K562 (cell line): ENCODE measurements around the gene EEA1. TPM values are rescaled to one million over a fixed set of nuclear protein-coding genes. Genes with fewer than 3 reads are reported as not detected.

Source experiments
- ATAC-seq: fragments of 200-7000 bp; cut with Tn5 transposase; 3 replicates; pipeline ENCODE4 v1.9.1; 2020; ENCODE audit warnings: moderate library complexity
- BruUV-seq: library from RNA; stranded (reverse); fragments of 400-500 nt; replicated peaks from 2 replicates; lab custom pipeline; 2021; lab: Mats Ljungman, UMichigan
- CTCF ChIA-PET: fragments of 300-600 bp; formaldehyde crosslinking; extraction: SDS; loops from one replicate; lab custom pipeline; 2021; ENCODE audit warnings: low intra/inter-chr PET ratio; lab: Yijun Ruan, JAX
- POLR2A ChIA-PET: fragments of 300-600, 350-650 bp; sonication (Branson Sonifier 250); formaldehyde crosslinking; extraction: SDS; loops from one replicate; lab custom pipeline; 2021; ENCODE audit warnings: antibody characterized with exemption, inconsistent platforms; lab: Yijun Ruan, JAX
- DNase-seq, 4 experiments: peaks; one replicate each; pipeline versions ENCODE4 v3.0.0 to v3.0.0-alpha.2; 2011 to 2018; ENCODE audit warnings: low spot score in 3 of 4, mixed read lengths in 3 of 4; ENCODE audit errors: extremely low read depth in 1 of 4
- FAIRE-seq: peaks from 2 replicates; lab custom pipeline; 2011; peaks lifted over from hg19 to GRCh38; lab: Jason Lieb, UNC
- H2AFZ ChIP-seq: 2 replicates; pipeline ENCODE4 v1.6.0; 2011; ENCODE audit warnings: low read depth, low read length, control low read depth, inconsistent platforms
- H3K27ac ChIP-seq: fragments of 200-600 bp; 3 replicates; pipeline ENCODE4 v1.8.0; 2011; ENCODE audit warnings: low read depth, mild to moderate bottlenecking, control low read depth, inconsistent platforms, low read length, moderate library complexity, mixed read lengths; ENCODE audit errors: extremely low read depth
- H3K27me3 ChIP-seq, 2 experiments: fragments of 300-600 bp in 1 of 2; 2 replicates in 1 of 2; 3 replicates in 1 of 2; pipeline versions ENCODE4 v1.6.0 to v1.8.0; 2011; ENCODE audit warnings: inconsistent platforms in 2 of 2, low read length in 2 of 2, mild to moderate bottlenecking in 1 of 2, mixed read lengths in 1 of 2, moderate library complexity in 1 of 2; ENCODE audit not compliant: control insufficient read depth in 2 of 2, insufficient read depth in 2 of 2
- H3K36me3 ChIP-seq: fragments of 300-600 bp; 3 replicates; pipeline ENCODE4 v1.8.0; 2011; ENCODE audit warnings: mild to moderate bottlenecking, low read length, inconsistent platforms; ENCODE audit not compliant: control insufficient read depth, insufficient read depth
- H3K4me1 ChIP-seq, 2 experiments: fragments of 200-600 bp in 1 of 2; replicated peaks in 1 of 2; 2 replicates in 1 of 2; 3 replicates in 1 of 2; pipeline versions ENCODE4 v1.5.1 to v1.8.0; 2011; ENCODE audit warnings: inconsistent platforms in 2 of 2, low read length in 2 of 2, mild to moderate bottlenecking in 1 of 2, mixed read lengths in 1 of 2, moderate library complexity in 1 of 2; ENCODE audit not compliant: control insufficient read depth in 2 of 2, insufficient read depth in 2 of 2
- H3K4me2 ChIP-seq: 2 replicates; pipeline ENCODE4 v1.6.1; 2011; ENCODE audit warnings: low read length, control low read depth, inconsistent platforms, mixed read lengths; ENCODE audit not compliant: insufficient read depth
- H3K4me3 ChIP-seq: fragments of 200-600 bp; sonication (generic), shearing (Covaris generic); 2 replicates; pipeline ENCODE4 v1.5.1; 2016; ENCODE audit warnings: control low read depth, inconsistent platforms
- H3K79me2 ChIP-seq: fragments of 200-600 bp; 3 replicates; pipeline ENCODE4 v1.8.0; 2011; ENCODE audit warnings: low read length, inconsistent platforms; ENCODE audit not compliant: control insufficient read depth, insufficient read depth
- H3K9ac ChIP-seq, 2 experiments: 2 replicates each; pipeline versions ENCODE4 v1.6.0 to v1.6.1; 2011; ENCODE audit warnings: low read depth in 2 of 2, low read length in 2 of 2, control low read depth in 1 of 2, inconsistent platforms in 1 of 2, mild to moderate bottlenecking in 1 of 2, mixed read lengths in 1 of 2; ENCODE audit not compliant: insufficient read depth in 1 of 2
- H3K9me1 ChIP-seq: one replicate; pipeline ENCODE4 v1.6.0; 2011; ENCODE audit warnings: inconsistent platforms, mild to moderate bottlenecking, low read length, moderate library complexity; ENCODE audit not compliant: control insufficient read depth, insufficient read depth
- H3K9me3 ChIP-seq: replicated peaks from 2 replicates; pipeline ENCODE4 v1.5.1; 2011; ENCODE audit warnings: low read depth, low read length, inconsistent platforms; ENCODE audit not compliant: control insufficient read depth, insufficient read depth
- H4K20me1 ChIP-seq: replicated peaks from 2 replicates; pipeline ENCODE4 v1.6.1; 2011; ENCODE audit warnings: low read length, inconsistent platforms, mixed read lengths; ENCODE audit not compliant: control insufficient read depth, insufficient read depth
- FOXP1 ChIP-seq: sonication (generic); formaldehyde crosslinking; IDR thresholded peaks from 2 replicates; pipeline ENCODE4 v1.8.0; 2022; ENCODE audit warnings: mild to moderate bottlenecking, missing genetic modification reagents
- HDAC1 ChIP-seq, 2 experiments: fragments of 450-650 bp; IDR thresholded peaks; 2 replicates each; pipeline ENCODE4 v1.6.1; 2016 to 2017; ENCODE audit warnings: inconsistent platforms in 1 of 2, mild to moderate bottlenecking in 1 of 2, moderate library complexity in 1 of 2
- KDM1A ChIP-seq, 2 experiments: fragments of 450-650 bp; IDR thresholded peaks; 2 replicates each; pipeline ENCODE4 v1.6.1; 2016; ENCODE audit warnings: mild to moderate bottlenecking in 2 of 2
- PHF8 ChIP-seq: fragments of 200-600 bp; sonication (generic); IDR thresholded peaks from 2 replicates; pipeline ENCODE4 v1.6.1; 2012; ENCODE audit warnings: mixed run types, mild to moderate bottlenecking, inconsistent platforms, low read length, moderate library complexity, borderline replicate concordance
- SAFB ChIP-seq: fragments of 200-400 bp; formaldehyde crosslinking; IDR thresholded peaks from 2 replicates; pipeline ENCODE4 v1.6.1; 2017; ENCODE audit warnings: low read depth, low read length, borderline replicate concordance
- ZFX ChIP-seq: sonication (generic); formaldehyde crosslinking; IDR thresholded peaks from 2 replicates; pipeline ENCODE4 v1.8.0; 2022; ENCODE audit warnings: mild to moderate bottlenecking, missing genetic modification reagents, moderate library complexity
- ZNF311 ChIP-seq: fragments of 250-450 bp; sonication (Bioruptor Pico); IDR thresholded peaks from 2 replicates; pipeline ENCODE4 v1.4.0; 2020; ENCODE audit warnings: mild to moderate bottlenecking, moderate library complexity
- WGBS: fragments of 100-300 bp; shearing (Covaris generic); methylation state at CpG from one replicate; pipeline ENCODE4 v1.1.6; 2016; ENCODE audit warnings: low coverage, mixed read lengths; ENCODE audit not compliant: insufficient coverage; ENCODE audit errors: missing lambda C conversion rate; 5-methylcytosine and 5-hydroxymethylcytosine counted together
- in situ Hi-C: fragments of 300-500 bp; cut with MboI; formaldehyde crosslinking; loops from 4 replicates; pipeline ENCODE4 v1.15.0; 2018; ENCODE audit warnings: inconsistent platforms, mixed read lengths
- intact Hi-C: fragments of 100-400 bp; cut with micrococcal nuclease; formaldehyde crosslinking; loops from 2 replicates; pipeline ENCODE4 v1.14.2; 2022
- polyA plus RNA-seq, 8 experiments: library from polyadenylated mRNA; depleted of rRNA in 4 of 8; stranded (reverse) in 5 of 8; unstranded in 3 of 8; fragments of >200 nt; fragmentation: Nextera tagmentation in 2 of 8; fragmentation: Illumina TruSeq in 1 of 8; extraction: Ambion mirVana in 2 of 8; extraction: Trizol in 1 of 8; gene quantifications; 2 replicates each; pipeline versions ENCODE4 v1.2.1 to v1.2.3, GENCODE V29; 2011 to 2014; ENCODE audit warnings: inconsistent platforms in 1 of 8, missing spikeins in 1 of 8
- total RNA-seq, 7 experiments: library from RNA; depleted of rRNA in 6 of 7; stranded (reverse); fragments of >200 nt in 6 of 7; fragmentation: Illumina TruSeq in 2 of 7; extraction: Trizol in 2 of 7; gene quantifications; 2 replicates each; pipeline versions ENCODE4 v1.2.1 to v1.2.3, GENCODE V29; 2011 to 2021; ENCODE audit warnings: low replicate concordance in 1 of 7
- TF ChIP-seq, protein P1 (sequence below): sonication (generic); formaldehyde crosslinking; IDR thresholded peaks from 2 replicates; pipeline ENCODE4 v1.8.1; 2023; ENCODE audit warnings: missing genetic modification reagents, mild to moderate bottlenecking, borderline replicate concordance
- TF ChIP-seq, protein P2 (sequence below), 2 experiments: IDR thresholded peaks; 2 replicates each; pipeline ENCODE4 v1.6.1; 2011; ENCODE audit warnings: borderline replicate concordance in 1 of 2, control low read depth in 1 of 2, low read depth in 1 of 2, low read length in 1 of 2, mild to moderate bottlenecking in 1 of 2, mixed read lengths in 1 of 2, moderate library complexity in 1 of 2; ENCODE audit not compliant: insufficient read depth in 1 of 2, insufficient read length in 1 of 2, poor library complexity in 1 of 2, severe bottlenecking in 1 of 2; ENCODE audit errors: extremely low read depth in 1 of 2

EEA1 gene
- total and polyA plus RNA-seq, 9 of the 15 experiments (the other 6 are each of a cell fraction or from before 2014, with no cell fraction given), result 3.5 to 17.1 (median 7.5) TPM

DNA sequence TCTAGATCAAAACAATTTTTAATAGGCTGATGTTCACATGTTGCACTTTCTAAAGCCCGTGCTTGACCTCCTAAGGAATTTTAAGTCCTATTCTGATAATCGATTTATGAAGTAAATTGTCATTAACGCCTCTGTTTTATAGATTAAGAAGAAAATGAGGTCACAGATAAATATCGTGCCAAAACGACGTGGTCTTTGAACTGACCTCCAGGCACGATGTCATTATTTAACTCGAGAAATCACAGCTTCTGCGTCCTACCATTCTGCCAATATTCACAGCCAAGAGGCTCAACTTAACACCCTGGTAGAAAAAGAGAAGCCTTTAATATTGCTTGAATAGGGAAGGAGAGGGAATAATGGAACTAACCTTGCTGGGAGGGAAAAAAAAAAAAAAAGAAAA is 888 bp upstream of the EEA1 start (continued):
- peak in 1 of 2 experiments; percentile 15; a peak in 1 of 4 replicates for TF ChIP-seq KDM1A (IDR thresholded peaks at IDR 0.05)

DNA sequence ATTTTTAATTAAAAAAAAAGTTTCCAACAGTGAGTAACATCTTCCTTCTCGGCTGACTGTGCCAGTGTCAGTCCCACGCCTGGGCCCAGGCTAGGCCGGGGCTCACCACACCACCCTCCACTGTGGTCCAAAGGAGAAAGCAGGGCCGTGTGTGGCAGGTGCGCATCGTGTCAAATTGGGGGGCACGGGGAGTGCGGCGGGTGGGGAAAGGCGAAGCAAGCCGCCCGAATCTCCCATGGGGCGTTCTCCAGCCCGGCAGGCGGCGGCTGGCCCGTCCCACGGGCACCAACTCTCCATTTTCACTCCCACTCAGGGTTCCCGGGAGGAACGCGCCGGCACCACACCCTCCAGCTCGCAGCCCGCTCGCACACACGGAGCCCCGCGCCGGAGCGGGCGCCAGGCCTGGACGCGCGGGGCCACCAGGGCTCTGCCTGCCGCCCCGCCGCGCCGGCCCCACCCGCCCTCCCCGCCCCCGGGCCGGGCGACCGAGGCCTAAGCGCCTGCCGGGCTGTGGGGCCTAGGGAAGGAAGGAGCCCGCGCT is 604 bp downstream of the EEA1 start:
- intact Hi-C loops (loop anchor here (5.0 to 10.0 kb wide), 4 partner anchors 86 to 386 kb away; no protein-coding TSS in a partner anchor), in situ Hi-C loops (no loop called here)
- peak overlapping the region; percentile 82 for H3K4me2 ChIP-seq
- H3K36me3 ChIP-seq, result peaks cover 4% of the 10 kb centered on the region; the same call in 1 of the 3 replicates
- no TSS peak for BruUV-seq
- WGBS, result 0% methylated on average over 22 of the region's 49 CpGs
- POLR2A ChIA-PET, result interaction anchor here (0.6 to 1.1 kb wide), 5 partner anchors 11 to 783 kb away, joined by 3 to 5 read pairs (median 4); partner anchors contain the start of gene BTG1
- FAIRE-seq (no peak), DNase-seq (peak; percentile 42 to 64 (median 56)), ATAC-seq (peak; percentile 68)
- peak overlapping the region; percentile 94 for H3K27ac ChIP-seq
- H3K27me3 ChIP-seq, result no peaks in the 10 kb centered on the region
- H3K4me1 ChIP-seq, result peaks cover 8 to 15% of the 10 kb centered on the region in 2 experiments; a peak in 3 of 5 replicates
- peaks cover 49% of the 10 kb centered on the region for H3K79me2 ChIP-seq
- no peaks in the 10 kb centered on the region for H3K9me3 ChIP-seq
- H2AFZ ChIP-seq, result peak overlapping the region; percentile 87
- CTCF ChIA-PET, result no interaction called here
- 0 out of 2 replicates have a peak, but pooled peaks cover 4% of the 10 kb centered on the region for H4K20me1 ChIP-seq
- H3K4me3 ChIP-seq, result peak overlapping the region; percentile 74
- no peaks in the 10 kb centered on the region for H3K9me1 ChIP-seq
- peak overlapping the region; percentile 81 to 98 for H3K9ac ChIP-seq
- peak; percentile 28; the same call in 1 of the 2 replicates for TF ChIP-seq SAFB
- TF ChIP-seq FOXP1 (CRISPR knock-in tag), result peak; percentile 36; the same call in 1 of the 2 replicates
- TF ChIP-seq ZNF311, result no peak
- TF ChIP-seq PHF8, result peak; percentile 13; the same call in 1 of the 2 replicates
- TF ChIP-seq HDAC1 (IDR thresholded peaks at IDR 0.05), result 0 out of 4 replicates have a peak, but pooled peaks of 1 of the 2 experiments have one; percentile 3
- peak; percentile 58 for TF ChIP-seq ZFX (CRISPR knock-in tag)
- TF ChIP-seq, protein P1, sequence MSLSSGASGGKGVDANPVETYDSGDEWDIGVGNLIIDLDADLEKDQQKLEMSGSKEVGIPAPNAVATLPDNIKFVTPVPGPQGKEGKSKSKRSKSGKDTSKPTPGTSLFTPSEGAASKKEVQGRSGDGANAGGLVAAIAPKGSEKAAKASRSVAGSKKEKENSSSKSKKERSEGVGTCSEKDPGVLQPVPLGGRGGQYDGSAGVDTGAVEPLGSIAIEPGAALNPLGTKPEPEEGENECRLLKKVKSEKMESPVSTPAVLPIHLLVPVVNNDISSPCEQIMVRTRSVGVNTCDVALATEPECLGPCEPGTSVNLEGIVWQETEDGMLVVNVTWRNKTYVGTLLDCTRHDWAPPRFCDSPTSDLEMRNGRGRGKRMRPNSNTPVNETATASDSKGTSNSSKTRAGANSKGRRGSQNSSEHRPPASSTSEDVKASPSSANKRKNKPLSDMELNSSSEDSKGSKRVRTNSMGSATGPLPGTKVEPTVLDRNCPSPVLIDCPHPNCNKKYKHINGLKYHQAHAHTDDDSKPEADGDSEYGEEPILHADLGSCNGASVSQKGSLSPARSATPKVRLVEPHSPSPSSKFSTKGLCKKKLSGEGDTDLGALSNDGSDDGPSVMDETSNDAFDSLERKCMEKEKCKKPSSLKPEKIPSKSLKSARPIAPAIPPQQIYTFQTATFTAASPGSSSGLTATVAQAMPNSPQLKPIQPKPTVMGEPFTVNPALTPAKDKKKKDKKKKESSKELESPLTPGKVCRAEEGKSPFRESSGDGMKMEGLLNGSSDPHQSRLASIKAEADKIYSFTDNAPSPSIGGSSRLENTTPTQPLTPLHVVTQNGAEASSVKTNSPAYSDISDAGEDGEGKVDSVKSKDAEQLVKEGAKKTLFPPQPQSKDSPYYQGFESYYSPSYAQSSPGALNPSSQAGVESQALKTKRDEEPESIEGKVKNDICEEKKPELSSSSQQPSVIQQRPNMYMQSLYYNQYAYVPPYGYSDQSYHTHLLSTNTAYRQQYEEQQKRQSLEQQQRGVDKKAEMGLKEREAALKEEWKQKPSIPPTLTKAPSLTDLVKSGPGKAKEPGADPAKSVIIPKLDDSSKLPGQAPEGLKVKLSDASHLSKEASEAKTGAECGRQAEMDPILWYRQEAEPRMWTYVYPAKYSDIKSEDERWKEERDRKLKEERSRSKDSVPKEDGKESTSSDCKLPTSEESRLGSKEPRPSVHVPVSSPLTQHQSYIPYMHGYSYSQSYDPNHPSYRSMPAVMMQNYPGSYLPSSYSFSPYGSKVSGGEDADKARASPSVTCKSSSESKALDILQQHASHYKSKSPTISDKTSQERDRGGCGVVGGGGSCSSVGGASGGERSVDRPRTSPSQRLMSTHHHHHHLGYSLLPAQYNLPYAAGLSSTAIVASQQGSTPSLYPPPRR, result no peak; the same call in 1 of the 2 replicates
- TF ChIP-seq, protein P2, sequence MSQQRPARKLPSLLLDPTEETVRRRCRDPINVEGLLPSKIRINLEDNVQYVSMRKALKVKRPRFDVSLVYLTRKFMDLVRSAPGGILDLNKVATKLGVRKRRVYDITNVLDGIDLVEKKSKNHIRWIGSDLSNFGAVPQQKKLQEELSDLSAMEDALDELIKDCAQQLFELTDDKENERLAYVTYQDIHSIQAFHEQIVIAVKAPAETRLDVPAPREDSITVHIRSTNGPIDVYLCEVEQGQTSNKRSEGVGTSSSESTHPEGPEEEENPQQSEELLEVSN (IDR thresholded peaks at IDR 0.05; ENCODE audit: borderline replicate concordance in 1 of 2, extremely low read depth in 1 of 2, insufficient read depth in 1 of 2, insufficient read length in 1 of 2, low read depth in 1 of 2, low read length in 1 of 2, poor library complexity in 1 of 2, severe bottlenecking in 1 of 2), result peak; percentile 23 to 46
